Gastrocnemius medialis (tissue), 4 donors: Measurements from ENCODE around the gene RNF128.
"Not testable (repeated sequence)": the region's sequence is repeated elsewhere in the genome, so short reads cannot be mapped to it uniquely, and the experiment has no call there.

Experiments
- POLR2A ChIP-seq, 2 donors: fragments of 450-650 bp; IDR thresholded peaks; one replicate each; pipeline ENCODE4 v1.6.1; 2017; ENCODE audit warnings: antibody characterized with exemption in 2 of 2, mild to moderate bottlenecking in 2 of 2, moderate library complexity in 2 of 2
- TF ChIP-seq, protein P1 (sequence below), 5 experiments: fragments of 450-650 bp in 3 of 5; fragments of 200-600 bp in 2 of 5; sonication (generic) in 2 of 5; IDR thresholded peaks in 4 of 5; conservative IDR thresholded peaks in 1 of 5; 1 replicate in 4 of 5; 2 replicates in 1 of 5; pipeline ENCODE4 v1.5.1; 2016 to 2019; ENCODE audit warnings: antibody characterized with exemption in 5 of 5, mild to moderate bottlenecking in 3 of 5, moderate library complexity in 3 of 5

GRCh38 chrX:106814093-106814492 lies 87.6 kb downstream of the RNF128 start:
- TF ChIP-seq POLR2A (IDR thresholded peaks at IDR 0.05) = not testable (repeated sequence)
- TF ChIP-seq, protein P1, sequence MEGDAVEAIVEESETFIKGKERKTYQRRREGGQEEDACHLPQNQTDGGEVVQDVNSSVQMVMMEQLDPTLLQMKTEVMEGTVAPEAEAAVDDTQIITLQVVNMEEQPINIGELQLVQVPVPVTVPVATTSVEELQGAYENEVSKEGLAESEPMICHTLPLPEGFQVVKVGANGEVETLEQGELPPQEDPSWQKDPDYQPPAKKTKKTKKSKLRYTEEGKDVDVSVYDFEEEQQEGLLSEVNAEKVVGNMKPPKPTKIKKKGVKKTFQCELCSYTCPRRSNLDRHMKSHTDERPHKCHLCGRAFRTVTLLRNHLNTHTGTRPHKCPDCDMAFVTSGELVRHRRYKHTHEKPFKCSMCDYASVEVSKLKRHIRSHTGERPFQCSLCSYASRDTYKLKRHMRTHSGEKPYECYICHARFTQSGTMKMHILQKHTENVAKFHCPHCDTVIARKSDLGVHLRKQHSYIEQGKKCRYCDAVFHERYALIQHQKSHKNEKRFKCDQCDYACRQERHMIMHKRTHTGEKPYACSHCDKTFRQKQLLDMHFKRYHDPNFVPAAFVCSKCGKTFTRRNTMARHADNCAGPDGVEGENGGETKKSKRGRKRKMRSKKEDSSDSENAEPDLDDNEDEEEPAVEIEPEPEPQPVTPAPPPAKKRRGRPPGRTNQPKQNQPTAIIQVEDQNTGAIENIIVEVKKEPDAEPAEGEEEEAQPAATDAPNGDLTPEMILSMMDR (IDR thresholded peaks at IDR 0.05 in 4 of 5, conservative IDR thresholded peaks at IDR 0.05 in 1 of 5) = not testable (repeated sequence)
